OCI-LY1 (cell line): Measurements from ENCODE around the gene CEP85L.
A peak's percentile ranks its signal among the peaks of the same experiment; 100 is the strongest.

Experiments used
- H2AFZ ChIP-seq: fragments of 200-600 bp; sonication (generic), shearing (Covaris generic); 2 replicates; pipeline ENCODE4 v1.6.0; 2014; ENCODE audit warnings: antibody characterized with exemption, mild to moderate bottlenecking, low read length
- H3F3A ChIP-seq: fragments of 200-600 bp; sonication (generic), shearing (Covaris generic); 2 replicates; pipeline ENCODE4 v1.6.0; 2014; ENCODE audit warnings: mild to moderate bottlenecking, antibody characterized with exemption, low read length, moderate library complexity; ENCODE audit not compliant: insufficient read depth
- H3K27ac ChIP-seq: fragments of 200-600 bp; sonication (generic); 2 replicates; pipeline ENCODE4 v1.5.1; 2014; ENCODE audit warnings: low read length, mixed run types, mild to moderate bottlenecking, low read depth; ENCODE audit not compliant: poor library complexity, severe bottlenecking
- H3K27me3 ChIP-seq: fragments of 200-600 bp; sonication (generic); 2 replicates; pipeline ENCODE4 v1.6.0; 2014; ENCODE audit warnings: antibody characterized with exemption, mild to moderate bottlenecking, low read length, moderate library complexity; ENCODE audit not compliant: insufficient read depth
- H3K36me3 ChIP-seq: fragments of 200-600 bp; sonication (generic); 2 replicates; pipeline ENCODE4 v1.6.1; 2014; ENCODE audit warnings: mild to moderate bottlenecking, antibody characterized with exemption, low read length, moderate library complexity, mixed read lengths; ENCODE audit not compliant: insufficient read depth
- H3K4me1 ChIP-seq: fragments of 200-600 bp; sonication (generic); 2 replicates; pipeline ENCODE4 v1.5.1; 2014; ENCODE audit warnings: mild to moderate bottlenecking, low read length, moderate library complexity; ENCODE audit not compliant: insufficient read depth, severe bottlenecking
- H3K4me2 ChIP-seq: fragments of 200-600 bp; sonication (generic), shearing (Covaris generic); 2 replicates; pipeline ENCODE4 v1.6.1; 2014; ENCODE audit warnings: low read length
- H3K4me3 ChIP-seq: fragments of 200-600 bp; sonication (generic); 2 replicates; pipeline ENCODE4 v1.5.1; 2014; ENCODE audit warnings: low read length, low read depth, mild to moderate bottlenecking, mixed read lengths; ENCODE audit not compliant: poor library complexity, severe bottlenecking
- H3K79me2 ChIP-seq: fragments of 200-600 bp; shearing (Covaris generic); 2 replicates; pipeline ENCODE4 v1.6.1; 2016; ENCODE audit warnings: mixed run types, low read length, mixed read lengths; ENCODE audit not compliant: insufficient read depth
- H3K9ac ChIP-seq: fragments of 200-600 bp; sonication (generic), shearing (Covaris generic); 2 replicates; pipeline ENCODE4 v1.6.1; 2014; ENCODE audit warnings: mild to moderate bottlenecking, low read length, mixed read lengths
- H3K9me2 ChIP-seq: fragments of 200-600 bp; sonication (generic), shearing (Covaris generic); 2 replicates; pipeline ENCODE4 v1.6.1; 2014; ENCODE audit warnings: low read depth, mild to moderate bottlenecking, low read length, mixed read lengths
- H3K9me3 ChIP-seq: fragments of 200-600 bp; shearing (Covaris generic); 2 replicates; pipeline ENCODE4 v1.6.1; 2014; ENCODE audit warnings: low read length, mixed read lengths
- H4K20me1 ChIP-seq: fragments of 200-600 bp; sonication (generic), shearing (Covaris generic); 2 replicates; pipeline ENCODE4 v1.6.0; 2016; ENCODE audit warnings: mild to moderate bottlenecking, low read length; ENCODE audit not compliant: insufficient read depth
- EZH2 ChIP-seq: fragments of 200-600 bp; sonication (generic), shearing (Covaris generic); IDR thresholded peaks from 2 replicates; pipeline ENCODE4 v1.8.0; 2017; ENCODE audit warnings: borderline replicate concordance, mixed run types, mild to moderate bottlenecking, antibody characterized with exemption, low read length, moderate library complexity, mixed read lengths
- TF ChIP-seq, protein P1 (sequence below): fragments of 200-600 bp; sonication (generic), shearing (Covaris generic); IDR thresholded peaks from 2 replicates; pipeline ENCODE4 v1.5.1; 2017; ENCODE audit warnings: mild to moderate bottlenecking, antibody characterized with exemption, low read length, moderate library complexity, mixed read lengths

CEP85L gene

DNA sequence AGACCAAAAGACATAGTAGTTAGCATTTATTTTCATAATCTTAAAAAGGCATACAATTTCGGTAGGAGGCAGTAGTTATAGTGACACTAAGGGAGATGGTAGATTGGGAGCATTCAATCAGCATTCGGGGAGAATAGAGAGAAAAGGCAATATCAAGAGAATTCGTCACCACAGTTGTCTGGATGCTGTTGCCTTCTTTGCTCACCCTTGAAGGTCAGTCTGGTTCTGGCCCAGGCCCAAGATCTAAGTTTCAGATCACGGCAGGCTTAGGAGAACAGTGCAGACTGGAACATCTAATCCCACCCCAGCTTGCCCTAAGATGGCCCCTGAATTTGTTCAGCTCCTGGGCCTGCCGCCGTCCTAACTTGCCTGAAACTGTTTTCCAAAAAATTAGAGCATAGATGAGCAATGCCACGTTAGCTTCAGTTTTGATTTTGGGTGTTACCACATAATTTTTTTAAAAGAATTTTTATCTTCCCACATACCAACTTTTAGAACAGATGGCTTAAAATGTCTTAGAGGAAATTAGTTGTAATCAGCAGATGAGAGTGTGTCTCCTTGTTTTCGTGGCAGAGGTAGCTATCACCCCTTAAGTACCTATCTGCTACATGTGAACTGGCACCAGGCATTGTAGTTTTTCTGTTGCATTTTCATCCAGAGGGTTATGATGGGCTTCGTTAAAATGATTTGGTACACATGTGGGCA, 8.3 kb upstream of the CEP85L start:
- no peaks in the 10 kb centered on the region for H3K9me3 ChIP-seq
- H3F3A ChIP-seq: no peaks in the 10 kb centered on the region
- H3K79me2 ChIP-seq: no peaks in the 10 kb centered on the region
- H2AFZ ChIP-seq: no peak overlapping the region
- no peak overlapping the region for H3K27ac ChIP-seq
- no peaks in the 10 kb centered on the region for H3K9me2 ChIP-seq
- H3K9ac ChIP-seq: no peak overlapping the region
- no peaks in the 10 kb centered on the region for H3K36me3 ChIP-seq
- TF ChIP-seq, protein P1, sequence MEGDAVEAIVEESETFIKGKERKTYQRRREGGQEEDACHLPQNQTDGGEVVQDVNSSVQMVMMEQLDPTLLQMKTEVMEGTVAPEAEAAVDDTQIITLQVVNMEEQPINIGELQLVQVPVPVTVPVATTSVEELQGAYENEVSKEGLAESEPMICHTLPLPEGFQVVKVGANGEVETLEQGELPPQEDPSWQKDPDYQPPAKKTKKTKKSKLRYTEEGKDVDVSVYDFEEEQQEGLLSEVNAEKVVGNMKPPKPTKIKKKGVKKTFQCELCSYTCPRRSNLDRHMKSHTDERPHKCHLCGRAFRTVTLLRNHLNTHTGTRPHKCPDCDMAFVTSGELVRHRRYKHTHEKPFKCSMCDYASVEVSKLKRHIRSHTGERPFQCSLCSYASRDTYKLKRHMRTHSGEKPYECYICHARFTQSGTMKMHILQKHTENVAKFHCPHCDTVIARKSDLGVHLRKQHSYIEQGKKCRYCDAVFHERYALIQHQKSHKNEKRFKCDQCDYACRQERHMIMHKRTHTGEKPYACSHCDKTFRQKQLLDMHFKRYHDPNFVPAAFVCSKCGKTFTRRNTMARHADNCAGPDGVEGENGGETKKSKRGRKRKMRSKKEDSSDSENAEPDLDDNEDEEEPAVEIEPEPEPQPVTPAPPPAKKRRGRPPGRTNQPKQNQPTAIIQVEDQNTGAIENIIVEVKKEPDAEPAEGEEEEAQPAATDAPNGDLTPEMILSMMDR: no peak
- TF ChIP-seq EZH2: no peak
- no peaks in the 10 kb centered on the region for H4K20me1 ChIP-seq
- no peak overlapping the region for H3K4me3 ChIP-seq
- no peaks in the 10 kb centered on the region for H3K27me3 ChIP-seq
- no peak overlapping the region for H3K4me2 ChIP-seq
- H3K4me1 ChIP-seq: peaks cover 22% of the 10 kb centered on the region

DNA sequence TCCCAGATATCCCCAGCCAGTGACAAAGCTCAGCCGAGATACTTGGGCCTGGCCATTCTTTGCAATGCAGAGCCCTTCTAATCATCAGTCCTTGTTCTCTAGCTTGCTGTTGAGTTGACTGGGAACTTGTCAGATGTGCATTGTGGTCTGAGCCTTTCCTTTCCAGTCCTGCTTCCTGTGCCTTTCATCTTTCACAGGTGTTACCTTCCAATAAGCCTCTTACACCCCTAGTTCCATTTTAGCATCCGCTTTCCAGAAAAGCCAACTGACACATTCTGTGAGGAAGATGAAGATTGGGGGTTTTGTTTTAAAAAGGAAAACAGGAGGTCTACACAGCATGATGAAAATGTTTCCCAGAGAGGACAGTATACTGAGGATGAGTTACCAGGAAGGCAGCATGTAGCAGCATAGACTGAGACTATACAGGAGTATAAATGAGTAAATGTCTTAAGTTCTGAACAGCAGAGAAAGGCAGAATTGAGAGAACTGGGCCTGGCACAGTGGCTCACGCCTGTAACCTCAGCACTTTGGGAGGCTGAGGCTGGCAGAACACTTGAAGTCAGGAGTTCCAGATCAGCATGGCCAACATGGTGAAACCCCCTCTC, 5.6 kb upstream of the CEP85L start:
- Histone ChIP-seq H3K27me3 (no peaks in the 10 kb centered on the region), H3K4me3 (no peak overlapping the region), H3K4me1 (peaks cover 28% of the 10 kb centered on the region), H2AFZ (no peak overlapping the region), H3F3A (no peaks in the 10 kb centered on the region), H3K27ac (no peak overlapping the region), H3K9ac (no peak overlapping the region), H3K9me3 (no peaks in the 10 kb centered on the region), H3K9me2 (no peaks in the 10 kb centered on the region), H4K20me1 (no peaks in the 10 kb centered on the region), H3K79me2 (no peaks in the 10 kb centered on the region), H3K4me2 (no peak overlapping the region), H3K36me3 (no peaks in the 10 kb centered on the region)
- TF ChIP-seq, protein P1: no peak
- no peak for TF ChIP-seq EZH2

DNA sequence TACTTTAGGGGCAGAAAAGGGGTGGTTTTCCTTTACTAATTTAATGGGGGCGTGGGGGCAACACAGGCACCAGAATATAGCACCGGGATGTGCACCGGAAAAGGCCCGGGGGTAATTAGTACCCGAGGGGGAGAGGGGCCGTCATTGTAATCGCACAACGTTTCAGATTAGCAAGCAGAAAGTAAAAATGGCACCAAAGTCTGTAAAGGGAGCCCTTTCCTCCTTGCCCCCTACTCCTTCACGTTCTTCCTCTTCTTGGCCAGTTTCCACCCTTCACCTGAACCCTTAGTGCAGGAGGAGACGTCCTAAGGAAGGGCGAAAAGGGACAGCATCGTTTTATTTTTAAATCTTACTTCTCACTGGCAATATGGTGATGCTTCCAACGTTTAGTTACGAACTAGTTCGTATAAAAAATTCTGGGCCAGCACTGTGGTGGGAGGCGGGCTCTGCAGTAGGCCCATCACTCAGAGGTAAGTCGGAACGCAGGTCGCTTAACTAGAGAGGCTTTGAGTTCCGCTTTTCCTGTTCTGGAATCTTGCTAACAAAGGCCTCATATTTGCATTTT, 742 bp upstream of the CEP85L start:
- no peaks in the 10 kb centered on the region for H3K79me2 ChIP-seq
- peak overlapping the region; percentile 66 for H3K9ac ChIP-seq
- no peaks in the 10 kb centered on the region for H3K9me2 ChIP-seq
- H3K27me3 ChIP-seq: no peaks in the 10 kb centered on the region
- H3F3A ChIP-seq: no peaks in the 10 kb centered on the region
- H3K9me3 ChIP-seq: no peaks in the 10 kb centered on the region
- peak overlapping the region; percentile 73 for H2AFZ ChIP-seq
- no peak for TF ChIP-seq EZH2
- TF ChIP-seq, protein P1: no peak
- H3K36me3 ChIP-seq: no peaks in the 10 kb centered on the region
- no peaks in the 10 kb centered on the region for H4K20me1 ChIP-seq
- peak overlapping the region; percentile 78 for H3K4me2 ChIP-seq
- H3K4me3 ChIP-seq: peak overlapping the region; percentile 83
- peaks cover 30% of the 10 kb centered on the region for H3K4me1 ChIP-seq
- no peak overlapping the region for H3K27ac ChIP-seq
